CD14-positive monocyte (primary cell): ENCODE data around the gene SLITRK2. TPM values are rescaled to one million over a fixed set of nuclear protein-coding genes. Genes with fewer than 3 reads are reported as not detected.

ENCODE experiments used
- DNase-seq, 3 donors: peaks; one replicate each; pipeline ENCODE4 v3.0.0-alpha.2; 2011 to 2022
- H2AFZ ChIP-seq: 2 replicates; pipeline ENCODE4 v1.6.0; 2012; ENCODE audit warnings: mild to moderate bottlenecking, low read depth, low read length, inconsistent platforms; ENCODE audit not compliant: insufficient read depth, poor library complexity, severe bottlenecking
- H3K27ac ChIP-seq, 2 donors: 1 replicate in 1 of 2; 2 replicates in 1 of 2; pipeline ENCODE4 v1.5.1; 2012 to 2013; ENCODE audit warnings: low read length in 2 of 2, control low read depth in 1 of 2, inconsistent platforms in 1 of 2, low read depth in 1 of 2, mild to moderate bottlenecking in 1 of 2
- H3K27me3 ChIP-seq, 2 donors: one replicate each; pipeline versions ENCODE4 v1.6.0 to v1.6.1; 2011 to 2013; ENCODE audit warnings: low read length in 2 of 2; ENCODE audit not compliant: control insufficient read depth in 2 of 2, insufficient read depth in 2 of 2
- H3K36me3 ChIP-seq, 2 donors: replicated peaks in 1 of 2; 1 replicate in 1 of 2; 2 replicates in 1 of 2; pipeline versions ENCODE4 v1.5.1 to v1.6.1; 2012 to 2013; ENCODE audit warnings: low read length in 2 of 2, control low read depth in 1 of 2, inconsistent platforms in 1 of 2, mild to moderate bottlenecking in 1 of 2; ENCODE audit not compliant: insufficient read depth in 2 of 2, control insufficient read depth in 1 of 2
- H3K4me1 ChIP-seq, 2 donors: 1 replicate in 1 of 2; 2 replicates in 1 of 2; pipeline versions ENCODE4 v1.5.1 to v1.6.1; 2012 to 2013; ENCODE audit warnings: low read length in 2 of 2, control low read depth in 1 of 2, inconsistent platforms in 1 of 2, mild to moderate bottlenecking in 1 of 2, moderate library complexity in 1 of 2; ENCODE audit not compliant: insufficient read depth in 2 of 2, control insufficient read depth in 1 of 2
- H3K4me2 ChIP-seq: replicated peaks from 2 replicates; pipeline ENCODE3; 2012; ENCODE audit warnings: low read length, moderate library complexity, mild to moderate bottlenecking; ENCODE audit not compliant: poor library complexity, severe bottlenecking; ENCODE audit errors: extremely low read depth
- H3K4me3 ChIP-seq, 3 experiments: fragments of 200-600 bp in 1 of 3; sonication (generic) in 1 of 3; replicated peaks in 1 of 3; 1 replicate in 2 of 3; 2 replicates in 1 of 3; pipeline ENCODE4 v1.5.1; 2011 to 2013; ENCODE audit warnings: low read length in 3 of 3, mild to moderate bottlenecking in 3 of 3, control low read depth in 2 of 3, low read depth in 2 of 3, inconsistent platforms in 1 of 3, moderate library complexity in 1 of 3
- H3K79me2 ChIP-seq: 2 replicates; pipeline ENCODE4 v1.6.0; 2012; ENCODE audit warnings: mild to moderate bottlenecking, control low read depth, inconsistent platforms, low read length, moderate library complexity; ENCODE audit not compliant: insufficient read depth
- H3K9ac ChIP-seq: 2 replicates; pipeline ENCODE4 v1.6.0; 2017; ENCODE audit warnings: low read length, mild to moderate bottlenecking; ENCODE audit not compliant: insufficient read depth, poor library complexity, severe bottlenecking
- H3K9me3 ChIP-seq, 2 donors: replicated peaks in 1 of 2; 1 replicate in 1 of 2; 2 replicates in 1 of 2; pipeline versions ENCODE4 v1.5.1 to v1.6.1; 2012 to 2013; ENCODE audit warnings: low read length in 2 of 2, control low read depth in 1 of 2; ENCODE audit not compliant: control insufficient read depth in 1 of 2, insufficient read depth in 1 of 2
- H4K20me1 ChIP-seq: 2 replicates; pipeline ENCODE4 v1.6.0; 2012; ENCODE audit warnings: mild to moderate bottlenecking, low read length, control low read depth, moderate library complexity; ENCODE audit not compliant: insufficient read depth
- H3K27ac Mint-ChIP-seq, 7 donors: one replicate each; pipeline ENCODE4 v1.8.0; 2020; ENCODE audit warnings: mild to moderate bottlenecking in 7 of 7, mixed read lengths in 7 of 7, moderate library complexity in 6 of 7, inconsistent platforms in 2 of 7
- H3K27me3 Mint-ChIP-seq, 3 donors: one replicate each; pipeline ENCODE4 v1.8.0; 2021 to 2022; ENCODE audit warnings: low read depth in 3 of 3, mild to moderate bottlenecking in 3 of 3, mixed read lengths in 3 of 3, moderate library complexity in 3 of 3, inconsistent platforms in 1 of 3
- H3K36me3 Mint-ChIP-seq, 2 donors: one replicate each; pipeline ENCODE4 v1.8.0; 2020; ENCODE audit warnings: mixed read lengths in 2 of 2, inconsistent platforms in 1 of 2, mild to moderate bottlenecking in 1 of 2
- H3K4me1 Mint-ChIP-seq: one replicate; pipeline ENCODE4 v1.8.0; 2020; ENCODE audit warnings: mild to moderate bottlenecking, mixed read lengths
- H3K4me3 Mint-ChIP-seq, 2 donors: one replicate each; pipeline ENCODE4 v1.8.0; 2020; ENCODE audit warnings: mild to moderate bottlenecking in 2 of 2, mixed read lengths in 2 of 2, moderate library complexity in 1 of 2
- H3K9me3 Mint-ChIP-seq, 7 donors: one replicate each; pipeline ENCODE4 v1.8.0; 2020 to 2022; ENCODE audit warnings: mixed read lengths in 7 of 7, mild to moderate bottlenecking in 6 of 7, moderate library complexity in 6 of 7, inconsistent platforms in 2 of 7
- WGBS: methylation state at CpG from one replicate; pipeline ENCODE4 v1.1.5; 2013; ENCODE audit warnings: missing lambda C conversion rate; ENCODE audit not compliant: insufficient coverage; 5-methylcytosine and 5-hydroxymethylcytosine counted together
- intact Hi-C, 2 donors: fragments of 100-400 bp; cut with micrococcal nuclease; formaldehyde crosslinking; loops; one replicate each; pipeline versions ENCODE4 v1.15.0 to v1.15.1; 2023
- polyA plus RNA-seq, 3 donors: library from polyadenylated mRNA; depleted of rRNA in 1 of 3; unstranded in 2 of 3; stranded (reverse) in 1 of 3; fragments of 300-500 nt in 2 of 3; fragments of >200 nt in 1 of 3; fragmentation: Illumina TruSeq in 2 of 3; gene quantifications; 1 replicate in 2 of 3; 2 replicates in 1 of 3; pipeline ENCODE4 v1.2.3, GENCODE V29; 2012 to 2021
- TF ChIP-seq, protein P1 (sequence below): fragments of 200-600 bp; IDR thresholded peaks from one replicate; pipeline ENCODE4 v1.8.0; 2022; ENCODE audit warnings: antibody characterized with exemption, mild to moderate bottlenecking

The SLITRK2 gene
- polyA plus RNA-seq, 3 donors: not detected

DNA sequence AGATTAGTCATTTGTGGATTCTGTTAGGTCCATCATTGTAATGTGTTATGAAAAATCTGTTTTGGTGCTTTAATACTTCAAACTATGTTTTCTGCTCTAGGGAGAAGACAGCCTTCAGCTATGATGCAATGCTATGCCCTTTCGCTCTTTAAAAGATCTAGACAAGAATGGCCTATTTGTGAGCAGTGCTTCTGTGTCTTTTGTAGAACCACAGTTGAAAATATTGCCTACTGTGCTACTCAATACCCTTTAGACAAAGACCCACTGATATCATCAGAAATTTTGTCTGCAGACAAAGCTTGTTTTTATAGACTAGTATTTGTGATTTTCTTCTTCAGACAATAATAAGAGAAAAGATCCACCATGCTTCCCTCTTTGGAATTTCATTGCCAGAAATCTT lies 44.6 kb upstream of the SLITRK2 start:
- WGBS: no CpG with 5 or more reads among the region's 1 CpG
- intact Hi-C loops: no loop called here

DNA sequence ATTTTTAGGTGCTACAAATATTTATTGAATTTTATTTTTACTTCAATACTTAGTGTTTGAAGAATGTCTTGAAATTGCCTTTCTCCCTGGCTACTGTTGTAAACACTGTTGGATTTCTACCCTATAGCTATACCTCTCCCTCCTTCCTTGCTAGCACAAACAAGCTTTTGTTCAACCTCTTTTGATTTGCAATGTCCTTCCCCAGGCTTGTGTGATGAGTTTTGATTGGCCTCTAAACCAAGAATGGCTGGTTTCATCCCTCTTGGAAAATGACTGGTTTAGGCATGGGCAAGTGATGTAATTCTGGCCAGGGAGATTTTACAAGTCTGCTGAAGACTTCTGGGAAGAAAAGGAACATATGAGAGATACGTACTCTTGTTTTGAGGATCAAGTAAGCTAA lies 25.3 kb upstream of the SLITRK2 start:
- H3K27me3 Mint-ChIP-seq: no peaks in the 10 kb centered on the region
- H4K20me1 ChIP-seq: no peaks in the 10 kb centered on the region
- intact Hi-C loops: no loop called here
- WGBS: no CpG with 5 or more reads among the region's 1 CpG
- H3K27ac ChIP-seq: no peak overlapping the region
- no peaks in the 10 kb centered on the region for H3K79me2 ChIP-seq
- no peak overlapping the region for H3K9ac ChIP-seq
- H2AFZ ChIP-seq: no peak overlapping the region
- no peak overlapping the region for H3K4me2 ChIP-seq
- no peaks in the 10 kb centered on the region for H3K27me3 ChIP-seq
- no peaks in the 10 kb centered on the region for H3K9me3 ChIP-seq
- H3K27ac Mint-ChIP-seq: no peak overlapping the region
- H3K4me1 ChIP-seq: no peaks in the 10 kb centered on the region
- H3K36me3 ChIP-seq: no peaks in the 10 kb centered on the region
- H3K36me3 Mint-ChIP-seq: no peaks in the 10 kb centered on the region
- peaks cover 0 to 2% (median 0%) of the 10 kb centered on the region in 7 donors for H3K9me3 Mint-ChIP-seq
- no peak overlapping the region for H3K4me3 ChIP-seq
- no peak overlapping the region for H3K4me3 Mint-ChIP-seq
- no peaks in the 10 kb centered on the region for H3K4me1 Mint-ChIP-seq
- no peak for DNase-seq
- TF ChIP-seq, protein P1, sequence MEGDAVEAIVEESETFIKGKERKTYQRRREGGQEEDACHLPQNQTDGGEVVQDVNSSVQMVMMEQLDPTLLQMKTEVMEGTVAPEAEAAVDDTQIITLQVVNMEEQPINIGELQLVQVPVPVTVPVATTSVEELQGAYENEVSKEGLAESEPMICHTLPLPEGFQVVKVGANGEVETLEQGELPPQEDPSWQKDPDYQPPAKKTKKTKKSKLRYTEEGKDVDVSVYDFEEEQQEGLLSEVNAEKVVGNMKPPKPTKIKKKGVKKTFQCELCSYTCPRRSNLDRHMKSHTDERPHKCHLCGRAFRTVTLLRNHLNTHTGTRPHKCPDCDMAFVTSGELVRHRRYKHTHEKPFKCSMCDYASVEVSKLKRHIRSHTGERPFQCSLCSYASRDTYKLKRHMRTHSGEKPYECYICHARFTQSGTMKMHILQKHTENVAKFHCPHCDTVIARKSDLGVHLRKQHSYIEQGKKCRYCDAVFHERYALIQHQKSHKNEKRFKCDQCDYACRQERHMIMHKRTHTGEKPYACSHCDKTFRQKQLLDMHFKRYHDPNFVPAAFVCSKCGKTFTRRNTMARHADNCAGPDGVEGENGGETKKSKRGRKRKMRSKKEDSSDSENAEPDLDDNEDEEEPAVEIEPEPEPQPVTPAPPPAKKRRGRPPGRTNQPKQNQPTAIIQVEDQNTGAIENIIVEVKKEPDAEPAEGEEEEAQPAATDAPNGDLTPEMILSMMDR: no peak

More for the DNA sequence above, 44.6 kb upstream of the SLITRK2 start:
- TF ChIP-seq, protein P1: no peak
- Histone ChIP-seq H2AFZ (no peak overlapping the region), H3K9me3 (no peaks in the 10 kb centered on the region), H3K36me3 (no peaks in the 10 kb centered on the region), H3K4me3 (no peak overlapping the region), H3K4me2 (no peak overlapping the region), H4K20me1 (no peaks in the 10 kb centered on the region), H3K79me2 (no peaks in the 10 kb centered on the region), H3K27ac (no peak overlapping the region), H3K9ac (no peak overlapping the region), H3K4me1 (no peaks in the 10 kb centered on the region), H3K27me3 (no peaks in the 10 kb centered on the region)
- Mint-ChIP-seq H3K4me1 (no peaks in the 10 kb centered on the region), H3K36me3 (no peaks in the 10 kb centered on the region), H3K27ac (no peak overlapping the region), H3K27me3 (no peaks in the 10 kb centered on the region), H3K4me3 (no peak overlapping the region), H3K9me3 (peaks cover 0 to 5% (median 0%) of the 10 kb centered on the region in 7 donors)
- no peak for DNase-seq
